ENCODE data around the gene CHRM2. TPM values are rescaled to one million over a fixed set of nuclear protein-coding genes. Genes with fewer than 3 reads are reported as not detected.

Gene CHRM2
- total RNA-seq, 1 donor from 2014 or later = not detected

DNA sequence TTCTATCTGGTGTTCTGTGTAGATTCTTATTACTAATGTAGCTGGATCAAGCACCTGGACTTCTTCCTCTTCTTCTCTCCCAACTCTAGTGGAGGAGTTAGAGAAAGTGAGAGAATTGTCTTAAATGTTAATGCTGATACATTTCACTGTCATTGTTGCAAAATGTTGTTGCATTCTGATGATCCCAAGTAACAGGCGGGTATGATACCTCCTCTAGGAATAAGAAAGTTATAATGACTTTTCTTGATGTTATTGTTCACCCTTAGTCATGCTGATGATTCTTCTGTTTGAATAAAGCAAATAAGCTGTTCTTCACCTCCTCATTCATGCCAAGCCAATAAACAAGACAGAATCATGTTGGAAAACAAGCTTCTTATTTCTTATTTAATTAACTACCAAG, 9.1 kb downstream of the CHRM2 start:
- Histone ChIP-seq H3K27ac (no peak overlapping the region), H3K79me2 (ENCODE audit: low read depth) (no peaks in the 10 kb centered on the region), H3K4me2 (no peak overlapping the region), H2AFZ (replicated peaks) (no peak overlapping the region), H3K27me3 (peaks cover 18% of the 10 kb centered on the region), H3K36me3 (no peaks in the 10 kb centered on the region), H3K9me3 (ENCODE audit: low read depth) (no peaks in the 10 kb centered on the region), H3F3A (ENCODE audit: low read depth) (no peaks in the 10 kb centered on the region), H4K20me1 (ENCODE audit: low read depth) (no peaks in the 10 kb centered on the region), H3K9ac (no peak overlapping the region), H3K4me1 (peaks cover 4% of the 10 kb centered on the region), H3K4me3 (no peak overlapping the region)
- Mint-ChIP-seq H3K27me3 (ENCODE audit: insufficient read depth, low read depth) (peaks cover 8% of the 10 kb centered on the region), H3K27ac (no peak overlapping the region), H3K9me3 (no peaks in the 10 kb centered on the region), H3K4me3 (no peak overlapping the region), H3K4me1 (peaks cover 8% of the 10 kb centered on the region), H3K36me3 (no peaks in the 10 kb centered on the region)
- TF ChIP-seq EZH2 (IDR thresholded peaks at IDR 0.05) = no peak
- TF ChIP-seq, protein P1, sequence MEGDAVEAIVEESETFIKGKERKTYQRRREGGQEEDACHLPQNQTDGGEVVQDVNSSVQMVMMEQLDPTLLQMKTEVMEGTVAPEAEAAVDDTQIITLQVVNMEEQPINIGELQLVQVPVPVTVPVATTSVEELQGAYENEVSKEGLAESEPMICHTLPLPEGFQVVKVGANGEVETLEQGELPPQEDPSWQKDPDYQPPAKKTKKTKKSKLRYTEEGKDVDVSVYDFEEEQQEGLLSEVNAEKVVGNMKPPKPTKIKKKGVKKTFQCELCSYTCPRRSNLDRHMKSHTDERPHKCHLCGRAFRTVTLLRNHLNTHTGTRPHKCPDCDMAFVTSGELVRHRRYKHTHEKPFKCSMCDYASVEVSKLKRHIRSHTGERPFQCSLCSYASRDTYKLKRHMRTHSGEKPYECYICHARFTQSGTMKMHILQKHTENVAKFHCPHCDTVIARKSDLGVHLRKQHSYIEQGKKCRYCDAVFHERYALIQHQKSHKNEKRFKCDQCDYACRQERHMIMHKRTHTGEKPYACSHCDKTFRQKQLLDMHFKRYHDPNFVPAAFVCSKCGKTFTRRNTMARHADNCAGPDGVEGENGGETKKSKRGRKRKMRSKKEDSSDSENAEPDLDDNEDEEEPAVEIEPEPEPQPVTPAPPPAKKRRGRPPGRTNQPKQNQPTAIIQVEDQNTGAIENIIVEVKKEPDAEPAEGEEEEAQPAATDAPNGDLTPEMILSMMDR (IDR thresholded peaks at IDR 0.05) = no peak
- no peak for TF ChIP-seq EZH2phosphoT487 (IDR thresholded peaks at IDR 0.05)
- no peak for DNase-seq (ENCODE audit: low spot score)

DNA sequence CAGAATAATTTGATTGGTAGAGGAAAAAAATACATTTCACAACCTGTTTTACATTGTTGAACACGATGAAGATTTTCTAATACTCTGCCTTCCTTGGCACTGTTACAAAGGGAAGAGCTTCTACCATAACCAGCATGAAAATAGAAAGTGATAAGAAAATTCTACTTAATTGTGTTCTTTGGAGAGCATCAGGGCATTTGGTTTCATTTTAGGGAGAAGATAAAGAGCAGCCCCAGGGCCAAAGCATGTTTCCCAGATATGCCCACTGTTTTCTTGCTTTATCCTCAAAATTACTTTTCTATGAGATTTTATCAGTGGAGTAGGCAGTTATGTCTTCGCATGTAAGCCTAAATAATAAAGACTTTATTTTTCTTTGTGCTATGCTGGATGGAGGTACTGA, 9.5 kb downstream of the CHRM2 start:
- TF ChIP-seq EZH2phosphoT487 (IDR thresholded peaks at IDR 0.05) (no peak), EZH2 (IDR thresholded peaks at IDR 0.05) (no peak)
- TF ChIP-seq, protein P1 (IDR thresholded peaks at IDR 0.05) = no peak
- no peak overlapping the region for H3K9ac ChIP-seq
- H2AFZ ChIP-seq (replicated peaks) = no peak overlapping the region
- no peaks in the 10 kb centered on the region for H3F3A ChIP-seq (ENCODE audit: low read depth)
- H3K36me3 ChIP-seq = no peaks in the 10 kb centered on the region
- H3K27ac ChIP-seq = no peak overlapping the region
- no peak overlapping the region for H3K4me2 ChIP-seq
- Mint-ChIP-seq H3K4me1 (peaks cover 8% of the 10 kb centered on the region), H3K4me3 (no peak overlapping the region), H3K9me3 (no peaks in the 10 kb centered on the region), H3K36me3 (no peaks in the 10 kb centered on the region), H3K27ac (no peak overlapping the region), H3K27me3 (ENCODE audit: insufficient read depth, low read depth) (peaks cover 8% of the 10 kb centered on the region)
- no peaks in the 10 kb centered on the region for H3K9me3 ChIP-seq (ENCODE audit: low read depth)
- peaks cover 13% of the 10 kb centered on the region for H3K27me3 ChIP-seq
- peaks cover 4% of the 10 kb centered on the region for H3K4me1 ChIP-seq
- DNase-seq (ENCODE audit: low spot score) = no peak
- H3K79me2 ChIP-seq (ENCODE audit: low read depth) = no peaks in the 10 kb centered on the region
- no peak overlapping the region for H3K4me3 ChIP-seq
- H4K20me1 ChIP-seq (ENCODE audit: low read depth) = no peaks in the 10 kb centered on the region

DNA sequence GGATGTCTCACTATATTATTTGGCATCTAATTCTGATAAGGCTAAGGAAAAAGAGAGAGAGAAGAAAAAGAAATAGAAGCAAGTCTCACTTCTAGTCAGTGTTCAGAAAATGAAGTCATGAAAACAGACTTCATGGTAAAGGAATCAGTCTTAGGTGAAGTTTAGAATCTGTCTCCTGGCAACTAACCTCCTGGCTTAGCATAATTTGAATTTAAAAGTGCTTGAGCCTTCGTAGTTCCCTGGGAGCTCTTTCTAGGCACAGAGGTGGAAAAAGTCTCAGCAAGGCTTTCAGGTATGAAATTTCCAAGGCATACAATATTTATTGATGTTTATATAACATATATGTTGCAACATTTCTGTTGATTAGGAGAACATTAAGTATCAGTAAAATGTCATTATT, 10.4 kb downstream of the CHRM2 start:
- no peaks in the 10 kb centered on the region for H3K79me2 ChIP-seq (ENCODE audit: low read depth)
- H3K27ac ChIP-seq = no peak overlapping the region
- H3K9me3 ChIP-seq (ENCODE audit: low read depth) = no peaks in the 10 kb centered on the region
- no peaks in the 10 kb centered on the region for H3K36me3 ChIP-seq
- H4K20me1 ChIP-seq (ENCODE audit: low read depth) = no peaks in the 10 kb centered on the region
- no peak overlapping the region for H3K4me3 Mint-ChIP-seq
- peaks cover 10% of the 10 kb centered on the region for H3K4me1 Mint-ChIP-seq
- TF ChIP-seq, protein P1 (IDR thresholded peaks at IDR 0.05) = no peak
- no peak for TF ChIP-seq EZH2phosphoT487 (IDR thresholded peaks at IDR 0.05)
- no peak for TF ChIP-seq EZH2 (IDR thresholded peaks at IDR 0.05)
- H3K36me3 Mint-ChIP-seq = no peaks in the 10 kb centered on the region
- H2AFZ ChIP-seq (replicated peaks) = no peak overlapping the region
- peaks cover 4% of the 10 kb centered on the region for H3K4me1 ChIP-seq
- DNase-seq (ENCODE audit: low spot score) = no peak
- peaks cover 5% of the 10 kb centered on the region for H3K27me3 Mint-ChIP-seq (ENCODE audit: insufficient read depth, low read depth)
- peaks cover 5% of the 10 kb centered on the region for H3K27me3 ChIP-seq
- H3K9ac ChIP-seq = no peak overlapping the region
- H3K9me3 Mint-ChIP-seq = no peaks in the 10 kb centered on the region
- H3K4me2 ChIP-seq = no peak overlapping the region
- no peak overlapping the region for H3K4me3 ChIP-seq
- H3K27ac Mint-ChIP-seq = no peak overlapping the region
- no peaks in the 10 kb centered on the region for H3F3A ChIP-seq (ENCODE audit: low read depth)
